Prostate gland (tissue), 2 donors: ENCODE data around the gene C20orf173. TPM values are rescaled to one million over a fixed set of nuclear protein-coding genes. Genes with fewer than 3 reads are reported as not detected.

ENCODE experiments used
- DNase-seq: peaks from one replicate; pipeline ENCODE4 v3.0.0-alpha.2; 2019; ENCODE audit warnings: low spot score
- H3K27ac ChIP-seq, 2 donors: fragments of 200-600 bp; sonication (generic); 2 replicates each; pipeline ENCODE4 v1.5.1; 2017 to 2019
- H3K27me3 ChIP-seq: fragments of 200-600 bp; sonication (generic); replicated peaks from 2 replicates; pipeline ENCODE4 v1.5.1; 2019; ENCODE audit not compliant: insufficient read depth
- H3K36me3 ChIP-seq, 2 donors: fragments of 200-600 bp; sonication (generic); 1 replicate in 1 of 2; 2 replicates in 1 of 2; pipeline versions ENCODE4 v1.5.1 to v1.8.1; 2017 to 2019
- H3K4me1 ChIP-seq: fragments of 200-600 bp; sonication (generic); replicated peaks from 2 replicates; pipeline ENCODE4 v1.5.1; 2019
- H3K4me3 ChIP-seq, 2 donors: fragments of 200-600 bp; sonication (generic); 2 replicates each; pipeline ENCODE4 v1.5.1; 2017 to 2019
- H3K9me3 ChIP-seq: fragments of 200-600 bp; sonication (generic); 2 replicates; pipeline ENCODE4 v1.5.1; 2017
- CTCF ChIP-seq, 4 experiments: fragments of 200-600 bp in 2 of 4; fragments of 450-650 bp in 2 of 4; sonication (generic) in 2 of 4; IDR thresholded peaks; 1 replicate in 3 of 4; 2 replicates in 1 of 4; pipeline ENCODE4 v1.5.1; 2016 to 2019; ENCODE audit warnings: antibody characterized with exemption in 4 of 4, mild to moderate bottlenecking in 2 of 4, moderate library complexity in 2 of 4
- POLR2A ChIP-seq: fragments of 450-650 bp; IDR thresholded peaks from one replicate; pipeline ENCODE4 v1.6.1; 2016; ENCODE audit warnings: antibody characterized with exemption, mild to moderate bottlenecking
- POLR2AphosphoS5 ChIP-seq: sonication (generic); formaldehyde crosslinking; IDR thresholded peaks from one replicate; pipeline ENCODE4 v1.6.1; 2017; ENCODE audit warnings: antibody characterized with exemption
- WGBS: methylation state at CpG from one replicate; pipeline ENCODE4 v1.1.5; 2018; 5-methylcytosine and 5-hydroxymethylcytosine counted together
- intact Hi-C: fragments of 100-400 bp; cut with DNase I; formaldehyde crosslinking; loops from one replicate; pipeline ENCODE4 v1.14.2; 2022
- total RNA-seq, 2 donors: library from RNA; depleted of rRNA; stranded (reverse); fragments of >200 nt; gene quantifications; one replicate each; pipeline ENCODE4 v1.1.0, GENCODE V29; 2016

Gene C20orf173
- total RNA-seq, 2 donors from 2014 or later: not detected

GRCh38 chr20:35517125-35517524, 12.3 kb downstream of the C20orf173 start:
- Histone ChIP-seq H3K27ac (no peak overlapping the region), H3K36me3 (no peaks in the 10 kb centered on the region), H3K27me3 (no peaks in the 10 kb centered on the region), H3K9me3 (no peaks in the 10 kb centered on the region), H3K4me1 (no peaks in the 10 kb centered on the region), H3K4me3 (no peak overlapping the region)
- intact Hi-C loops: no loop called here
- 76% methylated on average over 1 of the region's 1 CpG for WGBS
- TF ChIP-seq CTCF (IDR thresholded peaks at IDR 0.05) (no peak), POLR2AphosphoS5 (no peak), POLR2A (no peak)
- no peak for DNase-seq

- Histone ChIP-seq H3K27ac (no peak overlapping the region), H3K27me3 (no peaks in the 10 kb centered on the region), H3K36me3 (no peaks in the 10 kb centered on the region), H3K4me1 (no peaks in the 10 kb centered on the region), H3K9me3 (no peaks in the 10 kb centered on the region), H3K4me3 (no peak overlapping the region)
- intact Hi-C loops: no loop called here
- 70% methylated on average over 3 of the region's 3 CpGs for WGBS
- no peak for TF ChIP-seq POLR2AphosphoS5
- no peak for TF ChIP-seq CTCF (IDR thresholded peaks at IDR 0.05)
- no peak for DNase-seq
These were observed 13.4 kb downstream of the C20orf173 start for GRCh38 chr20:35515949-35516645.

- no peaks in the 10 kb centered on the region for H3K4me1 ChIP-seq
- intact Hi-C loops: no loop called here
- no peaks in the 10 kb centered on the region for H3K9me3 ChIP-seq
- no peaks in the 10 kb centered on the region for H3K36me3 ChIP-seq
- H3K27me3 ChIP-seq: no peaks in the 10 kb centered on the region
- no peak for DNase-seq
- H3K4me3 ChIP-seq: no peak overlapping the region
- no peak overlapping the region for H3K27ac ChIP-seq
- TF ChIP-seq POLR2AphosphoS5: no peak
- TF ChIP-seq CTCF (IDR thresholded peaks at IDR 0.05): no peak
- no peak for TF ChIP-seq POLR2A
- 97% methylated on average over 4 of the region's 4 CpGs for WGBS
These were observed 14.1 kb downstream of the C20orf173 start for GRCh38 chr20:35515341-35515740.

GRCh38 chr20:35514371-35514932, 15.0 kb downstream of the C20orf173 start:
- WGBS: 78% methylated on average over 11 of the region's 11 CpGs
- no peak for DNase-seq

More at GRCh38 chr20:35514371-35514932, 15.0 kb downstream of the C20orf173 start:
- TF ChIP-seq CTCF (IDR thresholded peaks at IDR 0.05): no peak
- TF ChIP-seq POLR2AphosphoS5: no peak
- TF ChIP-seq POLR2A: no peak
- intact Hi-C loops: no loop called here
- no peak overlapping the region for H3K27ac ChIP-seq
- H3K9me3 ChIP-seq: no peaks in the 10 kb centered on the region
- no peak overlapping the region for H3K4me3 ChIP-seq
- H3K27me3 ChIP-seq: no peaks in the 10 kb centered on the region
- no peaks in the 10 kb centered on the region for H3K4me1 ChIP-seq
- peaks cover 0 to 5% of the 10 kb centered on the region in 2 donors for H3K36me3 ChIP-seq
